Activated CD4-positive, alpha-beta T cell treated with anti-CD3 and anti-CD28 coated beads, Interleukin-2, amount 10 ng/mL, durations not matched to agents 7 days and 5 days (primary cell): ENCODE measurements around the gene GBE1. TPM values are rescaled to one million over a fixed set of nuclear protein-coding genes. Genes with fewer than 3 reads are reported as not detected.

Experiments
- CTCF ChIA-PET: fragments of 350-600 bp; sonication (Branson Sonifier 250); formaldehyde crosslinking; loops from one replicate; lab custom pipeline; 2021; ENCODE audit warnings: antibody characterized with exemption; lab: Charles Lee
- POLR2A ChIA-PET: fragments of 350-600 bp; sonication (Branson Sonifier 250); formaldehyde crosslinking; loops from one replicate; lab custom pipeline; 2021; ENCODE audit warnings: antibody characterized with exemption; lab: Charles Lee
- DNase-seq: peaks from one replicate; pipeline ENCODE4 v3.0.0-alpha.2; 2020
- H3K27ac Mint-ChIP-seq: one replicate; pipeline ENCODE4 v1.8.0; 2021; ENCODE audit warnings: mild to moderate bottlenecking, moderate library complexity, mixed read lengths
- H3K27me3 Mint-ChIP-seq: one replicate; pipeline ENCODE4 v1.8.0; 2021; ENCODE audit warnings: mixed read lengths
- H3K36me3 Mint-ChIP-seq: one replicate; pipeline ENCODE4 v1.8.0; 2021; ENCODE audit warnings: low read depth, mixed read lengths
- H3K4me1 Mint-ChIP-seq: one replicate; pipeline ENCODE4 v1.8.0; 2021; ENCODE audit warnings: mixed read lengths
- H3K4me3 Mint-ChIP-seq: one replicate; pipeline ENCODE4 v1.8.0; 2021; ENCODE audit warnings: mild to moderate bottlenecking, moderate library complexity, mixed read lengths
- H3K9me3 Mint-ChIP-seq: one replicate; pipeline ENCODE4 v1.8.0; 2021; ENCODE audit warnings: mixed read lengths
- total RNA-seq, 2 experiments: library from RNA; stranded (reverse); gene quantifications; one replicate each; pipeline ENCODE4 v1.2.3, GENCODE V29; 2021

Gene GBE1
- total RNA-seq, 2 experiments from 2014 or later: 17.9 to 20.2 TPM

DNA sequence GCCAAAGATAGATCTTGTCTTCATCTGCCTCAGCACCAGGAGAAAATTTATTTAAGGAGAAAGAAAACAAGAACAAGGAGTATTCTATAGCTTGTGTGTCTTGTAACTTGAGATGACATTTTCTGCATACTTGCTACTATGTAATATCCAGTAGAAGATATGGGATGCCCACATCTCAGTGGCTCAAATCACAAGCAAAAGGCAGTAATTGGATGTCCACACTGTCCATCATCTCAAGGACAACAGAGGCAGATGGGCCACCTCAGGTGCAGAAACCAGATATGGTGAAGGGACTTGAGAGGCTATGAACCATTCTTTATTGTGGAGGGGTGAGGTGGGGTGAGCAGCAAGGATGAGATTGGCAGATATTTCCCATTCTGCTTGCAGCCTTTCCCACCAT, 309.0 kb downstream of the GBE1 start:
- H3K4me1 Mint-ChIP-seq: no peaks in the 10 kb centered on the region
- H3K36me3 Mint-ChIP-seq: no peaks in the 10 kb centered on the region
- ChIA-PET CTCF (no interaction called here), POLR2A (no interaction called here)
- H3K9me3 Mint-ChIP-seq: no peaks in the 10 kb centered on the region
- no peak overlapping the region for H3K4me3 Mint-ChIP-seq
- no peak for DNase-seq
- H3K27ac Mint-ChIP-seq: no peak overlapping the region
- peaks cover 4% of the 10 kb centered on the region for H3K27me3 Mint-ChIP-seq

- H3K36me3 Mint-ChIP-seq: no peaks in the 10 kb centered on the region
- H3K27me3 Mint-ChIP-seq: peaks cover 4% of the 10 kb centered on the region
- DNase-seq: no peak
- no peak overlapping the region for H3K27ac Mint-ChIP-seq
- no peak overlapping the region for H3K4me3 Mint-ChIP-seq
- ChIA-PET POLR2A (no interaction called here), CTCF (no interaction called here)
- H3K4me1 Mint-ChIP-seq: no peaks in the 10 kb centered on the region
- no peaks in the 10 kb centered on the region for H3K9me3 Mint-ChIP-seq
Observed at GRCh38 chr3:81451611-81452010, 309.8 kb downstream of the GBE1 start.

DNA sequence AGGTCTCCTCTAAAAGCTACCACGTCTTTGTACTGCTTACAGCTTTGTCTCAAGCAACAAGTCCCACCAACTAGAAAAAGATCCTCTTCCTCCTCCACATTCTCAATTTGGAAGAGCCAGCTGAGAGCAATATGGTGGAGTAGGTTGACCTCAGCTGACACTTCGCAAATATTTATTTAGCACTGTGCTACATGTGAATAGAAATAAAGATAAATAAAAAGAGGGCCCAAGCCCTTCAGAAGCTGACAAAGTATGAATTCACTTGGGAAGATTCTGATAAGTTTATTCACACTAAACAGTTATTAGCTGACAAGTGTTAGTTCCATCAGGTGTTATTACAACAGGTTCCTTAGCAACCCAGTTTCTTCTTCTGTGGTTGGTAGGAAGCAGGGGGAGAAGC, 310.3 kb downstream of the GBE1 start:
- no peaks in the 10 kb centered on the region for H3K9me3 Mint-ChIP-seq
- no peak overlapping the region for H3K27ac Mint-ChIP-seq
- ChIA-PET POLR2A (no interaction called here), CTCF (no interaction called here)
- no peaks in the 10 kb centered on the region for H3K4me1 Mint-ChIP-seq
- H3K4me3 Mint-ChIP-seq: no peak overlapping the region
- peaks cover 4% of the 10 kb centered on the region for H3K27me3 Mint-ChIP-seq
- no peak for DNase-seq
- H3K36me3 Mint-ChIP-seq: no peaks in the 10 kb centered on the region

DNA sequence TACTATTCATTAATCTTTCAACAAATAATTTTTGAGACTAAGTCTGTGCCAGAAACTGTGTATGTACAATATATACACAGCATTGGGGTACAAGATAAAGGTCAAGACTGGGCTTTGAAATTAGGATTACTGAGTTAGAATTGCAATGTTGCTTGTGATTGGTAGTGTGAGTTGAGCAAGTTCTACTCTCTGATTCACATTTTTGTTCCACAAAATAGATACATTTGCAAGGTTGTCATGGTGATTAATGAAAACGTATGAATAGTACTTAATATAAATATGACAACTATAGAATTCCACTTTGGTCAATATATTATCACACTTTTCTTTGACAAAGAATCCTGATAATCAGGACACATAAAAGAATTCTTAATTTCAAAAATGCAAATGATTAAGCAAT, 314.6 kb downstream of the GBE1 start:
- no peaks in the 10 kb centered on the region for H3K4me1 Mint-ChIP-seq

DNA sequence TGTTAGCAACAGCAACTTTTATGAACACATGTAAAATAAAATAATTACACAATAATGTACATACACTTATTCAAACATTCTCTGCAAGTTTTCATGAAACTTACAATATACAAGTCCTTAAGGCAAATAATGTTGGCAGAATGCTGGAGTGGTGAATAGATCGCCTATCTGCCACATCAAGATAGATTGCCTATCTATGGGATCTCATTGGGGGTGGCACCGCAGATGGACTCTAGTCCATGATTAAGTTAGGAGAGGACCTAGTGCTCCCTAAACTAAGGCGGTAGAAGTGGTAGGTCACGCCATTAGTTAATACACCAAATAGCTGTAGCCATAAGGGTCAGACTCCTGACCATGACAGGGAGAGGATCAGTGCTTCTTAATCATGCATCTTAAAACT, 315.7 kb downstream of the GBE1 start:
- H3K9me3 Mint-ChIP-seq: no peaks in the 10 kb centered on the region
- no peak overlapping the region for H3K27ac Mint-ChIP-seq
- CTCF ChIA-PET: no interaction called here
- POLR2A ChIA-PET: no interaction called here
- no peaks in the 10 kb centered on the region for H3K4me1 Mint-ChIP-seq
- H3K36me3 Mint-ChIP-seq: no peaks in the 10 kb centered on the region
- no peak for DNase-seq
- H3K27me3 Mint-ChIP-seq: peaks cover 4% of the 10 kb centered on the region
- no peak overlapping the region for H3K4me3 Mint-ChIP-seq

More for the DNA sequence above, 314.6 kb downstream of the GBE1 start:
- H3K4me3 Mint-ChIP-seq: no peak overlapping the region
- H3K36me3 Mint-ChIP-seq: no peaks in the 10 kb centered on the region
- POLR2A ChIA-PET: no interaction called here
- CTCF ChIA-PET: no interaction called here
- H3K9me3 Mint-ChIP-seq: no peaks in the 10 kb centered on the region
- H3K27me3 Mint-ChIP-seq: peaks cover 4% of the 10 kb centered on the region
- H3K27ac Mint-ChIP-seq: no peak overlapping the region
- DNase-seq: no peak

GRCh38 chr3:81444817-81445460, 316.5 kb downstream of the GBE1 start:
- H3K4me3 Mint-ChIP-seq: no peak overlapping the region
- ChIA-PET POLR2A (no interaction called here), CTCF (no interaction called here)
- no peaks in the 10 kb centered on the region for H3K4me1 Mint-ChIP-seq
- H3K36me3 Mint-ChIP-seq: no peaks in the 10 kb centered on the region
- no peak for DNase-seq
- no peak overlapping the region for H3K27ac Mint-ChIP-seq
- H3K9me3 Mint-ChIP-seq: no peaks in the 10 kb centered on the region
- peaks cover 3% of the 10 kb centered on the region for H3K27me3 Mint-ChIP-seq

DNA sequence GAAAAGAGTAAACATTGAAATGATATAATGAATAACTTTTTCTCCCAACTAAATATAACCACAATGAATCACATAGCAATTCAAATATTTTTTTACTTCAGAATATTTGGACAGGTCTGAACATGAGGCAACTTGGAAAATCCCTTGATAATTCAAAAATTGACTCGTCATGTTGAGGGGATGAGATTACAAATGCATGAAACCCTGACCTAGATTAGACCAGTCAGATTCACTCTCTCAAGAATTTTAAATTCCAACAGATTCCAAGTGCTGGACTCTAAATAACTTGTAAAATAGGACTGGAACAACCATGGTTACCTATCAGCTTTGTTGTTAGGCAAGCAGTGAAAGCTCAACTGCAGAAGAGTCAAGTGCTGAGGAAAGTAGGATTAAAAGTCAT, 317.5 kb downstream of the GBE1 start:
- ChIA-PET CTCF (no interaction called here), POLR2A (no interaction called here)

DNA sequence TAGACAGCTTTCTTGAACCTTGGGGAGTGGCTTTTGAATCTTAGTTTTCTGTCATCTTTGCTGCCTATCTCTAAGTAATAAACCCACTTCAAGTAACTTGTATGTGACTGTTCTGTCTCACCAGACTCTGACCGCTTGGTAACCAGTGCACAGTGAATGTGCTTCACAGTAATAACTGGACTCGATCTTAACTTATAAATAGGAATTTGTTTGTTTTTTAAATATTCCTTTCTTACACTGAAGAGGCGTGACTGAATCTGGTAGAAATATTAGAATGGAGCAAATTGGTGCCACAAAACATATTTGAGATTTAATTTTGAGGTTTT, 318.0 kb downstream of the GBE1 start:
- H3K27ac Mint-ChIP-seq: no peak overlapping the region
- no peaks in the 10 kb centered on the region for H3K9me3 Mint-ChIP-seq
- H3K36me3 Mint-ChIP-seq: no peaks in the 10 kb centered on the region
- no peak overlapping the region for H3K4me3 Mint-ChIP-seq
- ChIA-PET POLR2A (no interaction called here), CTCF (no interaction called here)
- H3K27me3 Mint-ChIP-seq: no peaks in the 10 kb centered on the region
- no peak for DNase-seq
- no peaks in the 10 kb centered on the region for H3K4me1 Mint-ChIP-seq

More for the DNA sequence above, 317.5 kb downstream of the GBE1 start:
- no peaks in the 10 kb centered on the region for H3K27me3 Mint-ChIP-seq
- H3K27ac Mint-ChIP-seq: no peak overlapping the region
- no peaks in the 10 kb centered on the region for H3K9me3 Mint-ChIP-seq
- H3K36me3 Mint-ChIP-seq: no peaks in the 10 kb centered on the region
- DNase-seq: no peak
- no peak overlapping the region for H3K4me3 Mint-ChIP-seq
- H3K4me1 Mint-ChIP-seq: no peaks in the 10 kb centered on the region

DNA sequence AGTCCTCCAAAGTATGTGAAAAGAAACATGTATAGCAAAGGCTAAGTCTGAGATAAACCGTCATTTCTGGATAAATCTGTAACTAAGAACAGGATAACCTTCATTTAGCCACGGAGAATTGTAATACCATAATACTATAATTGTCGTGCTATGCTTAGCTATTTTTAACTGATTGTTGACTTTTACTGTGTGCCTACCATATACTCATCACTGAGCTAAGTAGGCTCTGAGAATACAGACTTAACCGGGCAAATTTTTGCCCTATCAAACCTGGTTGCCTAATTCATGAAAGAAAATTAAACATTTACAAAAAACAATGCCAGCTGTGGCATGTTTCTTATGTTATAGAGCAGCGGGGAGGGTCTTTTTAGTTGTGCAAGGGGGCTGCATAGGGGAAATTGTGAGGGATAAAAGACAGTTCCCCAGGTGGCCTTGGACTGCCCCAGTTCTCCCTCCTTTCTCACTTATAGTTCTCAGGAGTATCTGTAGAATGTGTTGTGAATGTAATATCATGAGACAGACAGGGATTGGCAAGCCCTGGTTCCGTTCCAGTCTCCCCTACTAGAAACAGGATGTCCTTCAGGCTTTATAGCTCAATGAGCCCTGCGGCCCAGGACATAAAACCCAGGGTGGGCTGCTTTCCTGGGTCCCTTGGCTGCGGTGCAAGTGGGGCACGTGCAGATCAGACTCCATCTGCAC, 318.5 kb downstream of the GBE1 start:
- Mint-ChIP-seq H3K36me3 (no peaks in the 10 kb centered on the region), H3K4me1 (no peaks in the 10 kb centered on the region), H3K9me3 (no peaks in the 10 kb centered on the region), H3K4me3 (no peak overlapping the region), H3K27me3 (no peaks in the 10 kb centered on the region), H3K27ac (no peak overlapping the region)
- CTCF ChIA-PET: no interaction called here
- no peak for DNase-seq
- POLR2A ChIA-PET: no interaction called here

- Mint-ChIP-seq H3K4me3 (no peak overlapping the region), H3K27me3 (no peaks in the 10 kb centered on the region), H3K4me1 (no peaks in the 10 kb centered on the region), H3K27ac (no peak overlapping the region), H3K36me3 (no peaks in the 10 kb centered on the region), H3K9me3 (no peaks in the 10 kb centered on the region)
- no peak for DNase-seq
- POLR2A ChIA-PET: no interaction called here
- CTCF ChIA-PET: no interaction called here
Observed at GRCh38 chr3:81440661-81441060, 320.8 kb downstream of the GBE1 start.
